Measurements from ENCODE around the gene FAM136A.

DNA sequence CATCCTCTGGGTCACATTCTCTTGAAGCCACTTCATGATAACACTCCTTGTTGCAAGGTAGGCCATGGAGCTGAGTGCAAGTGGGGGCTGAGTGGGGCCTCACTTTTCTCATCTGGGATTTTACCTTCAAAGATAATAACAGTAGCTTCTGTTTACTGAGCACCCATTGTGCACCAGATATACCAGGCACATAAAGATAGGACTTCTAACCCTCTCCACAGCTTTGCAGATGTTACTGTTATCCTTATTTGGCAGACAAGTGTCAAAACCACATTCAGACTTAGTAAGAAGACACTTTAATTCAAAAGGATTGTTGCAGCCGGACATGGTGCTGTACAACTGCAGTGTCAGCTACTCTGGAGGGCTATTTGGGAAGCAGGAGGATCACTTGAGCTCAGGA is 12.8 kb upstream of the FAM136A start:
- TF ChIP-seq CTCF (IDR thresholded peaks at IDR 0.05) (no peak), POLR2AphosphoS5 (IDR thresholded peaks at IDR 0.05; ENCODE audit: insufficient read depth in 1 of 2, low read depth in 1 of 2) (no peak), POLR2A (IDR thresholded peaks at IDR 0.05) (no peak)
